Endothelial cell of umbilical vein (primary cell): ENCODE results near the gene CCDC171. TPM values are rescaled to one million over a fixed set of nuclear protein-coding genes. Genes with fewer than 3 reads are reported as not detected.

Experiments used
- BruUV-seq: library from RNA; stranded (reverse); fragments of 400-500 nt; replicated peaks from 2 replicates; lab custom pipeline; 2021; lab: Mats Ljungman, UMichigan
- CTCF ChIA-PET: fragments of 300-600, 350-600 bp; sonication (Branson Sonifier 250); formaldehyde crosslinking; loops from one replicate; lab custom pipeline; 2021; ENCODE audit warnings: antibody characterized with exemption, inconsistent platforms; lab: Charles Lee
- POLR2A ChIA-PET: fragments of 300-600, 350-600 bp; sonication (Branson Sonifier 250); formaldehyde crosslinking; loops from one replicate; lab custom pipeline; 2021; ENCODE audit warnings: antibody characterized with exemption, inconsistent platforms; lab: Charles Lee
- DNase-seq: peaks from one replicate; pipeline ENCODE4 v3.0.0-alpha.2; 2011; ENCODE audit warnings: low read depth, low spot score
- FAIRE-seq: peaks from 2 replicates; lab custom pipeline; 2011; peaks lifted over from hg19 to GRCh38; lab: Jason Lieb, UNC
- H2AFZ ChIP-seq: 2 replicates; pipeline ENCODE4 v1.6.0; 2012; ENCODE audit warnings: low read depth, low read length, control low read depth, inconsistent platforms
- H3K27ac ChIP-seq: 2 replicates; pipeline ENCODE4 v1.5.1; 2011; ENCODE audit warnings: low read depth, mild to moderate bottlenecking, control low read depth, low read length, moderate library complexity; ENCODE audit not compliant: insufficient read depth
- H3K27me3 ChIP-seq, 2 experiments: 2 replicates each; pipeline versions ENCODE4 v1.6.0 to v1.6.1; 2011; ENCODE audit warnings: low read length in 2 of 2, mixed read lengths in 1 of 2; ENCODE audit not compliant: control insufficient read depth in 2 of 2, insufficient read depth in 2 of 2
- H3K36me3 ChIP-seq, 2 experiments: 2 replicates in 1 of 2; 3 replicates in 1 of 2; pipeline ENCODE4 v1.5.1; 2011; ENCODE audit warnings: low read length in 2 of 2, mild to moderate bottlenecking in 1 of 2, moderate library complexity in 1 of 2; ENCODE audit not compliant: control insufficient read depth in 2 of 2, insufficient read depth in 2 of 2; ENCODE audit errors: extremely low read depth in 1 of 2
- H3K4me1 ChIP-seq: 3 replicates; pipeline ENCODE4 v1.5.1; 2011; ENCODE audit warnings: mild to moderate bottlenecking, low read length; ENCODE audit not compliant: control insufficient read depth, insufficient read depth; ENCODE audit errors: extremely low read depth
- H3K4me2 ChIP-seq: 2 replicates; pipeline ENCODE4 v1.6.1; 2011; ENCODE audit warnings: low read length, control low read depth, mixed read lengths; ENCODE audit not compliant: insufficient read depth
- H3K4me3 ChIP-seq, 3 experiments: fragments of 200-600 bp in 1 of 3; sonication (generic), shearing (Covaris generic) in 1 of 3; replicated peaks in 1 of 3; 2 replicates each; pipeline ENCODE4 v1.5.1; 2011 to 2016; ENCODE audit warnings: control low read depth in 3 of 3, low read length in 3 of 3, mild to moderate bottlenecking in 2 of 3, inconsistent platforms in 1 of 3, low read depth in 1 of 3, moderate library complexity in 1 of 3; ENCODE audit not compliant: insufficient read depth in 1 of 3
- H3K79me2 ChIP-seq: 2 replicates; pipeline ENCODE4 v1.6.0; 2012; ENCODE audit warnings: low read length, inconsistent platforms; ENCODE audit not compliant: control insufficient read depth, insufficient read depth
- H3K9ac ChIP-seq: replicated peaks from 2 replicates; pipeline ENCODE3; 2011; ENCODE audit warnings: low read length, control low read depth; ENCODE audit not compliant: insufficient read depth; ENCODE audit errors: extremely low read depth
- H3K9me1 ChIP-seq: replicated peaks from 3 replicates; pipeline ENCODE4 v1.6.0; 2011; ENCODE audit warnings: mild to moderate bottlenecking, low read length; ENCODE audit not compliant: control insufficient read depth, insufficient read depth; ENCODE audit errors: extremely low read depth
- H3K9me3 ChIP-seq: replicated peaks from 2 replicates; pipeline ENCODE4 v1.5.1; 2012; ENCODE audit warnings: low read length, inconsistent platforms; ENCODE audit not compliant: control insufficient read depth, insufficient read depth
- H4K20me1 ChIP-seq: replicated peaks from 2 replicates; pipeline ENCODE3; 2011; ENCODE audit warnings: mild to moderate bottlenecking, low read length; ENCODE audit not compliant: control insufficient read depth, insufficient read depth; ENCODE audit errors: extremely low read depth
- CTCF ChIP-seq, 2 donors: IDR thresholded peaks; 1 replicate in 1 of 2; 2 replicates in 1 of 2; pipeline ENCODE4 v1.5.1; 2011; ENCODE audit warnings: low read length in 2 of 2, mild to moderate bottlenecking in 2 of 2, moderate library complexity in 2 of 2, control low read depth in 1 of 2, inconsistent platforms in 1 of 2, low read depth in 1 of 2; ENCODE audit not compliant: insufficient read depth in 1 of 2; ENCODE audit errors: extremely low read depth in 1 of 2
- EZH2 ChIP-seq: IDR thresholded peaks from 2 replicates; pipeline ENCODE4 v1.6.1; 2012; ENCODE audit warnings: borderline replicate concordance, low read depth, mild to moderate bottlenecking, moderate library complexity, low read length, inconsistent platforms; ENCODE audit not compliant: severe bottlenecking
- FOS ChIP-seq: IDR thresholded peaks from 2 replicates; pipeline ENCODE4 v1.6.1; 2011; ENCODE audit warnings: mild to moderate bottlenecking, low read length, moderate library complexity, borderline replicate concordance; ENCODE audit not compliant: insufficient read depth
- GATA2 ChIP-seq: IDR thresholded peaks from 2 replicates; pipeline ENCODE4 v1.7.0; 2011; ENCODE audit warnings: low read depth, mild to moderate bottlenecking, moderate library complexity, mixed read lengths, low read length; ENCODE audit not compliant: insufficient read length, insufficient read depth
- JUN ChIP-seq: IDR thresholded peaks from 2 replicates; pipeline ENCODE4 v1.6.1; 2011; ENCODE audit warnings: borderline replicate concordance, low read depth; ENCODE audit not compliant: insufficient read length, insufficient read depth
- MAX ChIP-seq: IDR thresholded peaks from 2 replicates; pipeline ENCODE4 v1.6.1; 2011; ENCODE audit not compliant: insufficient read depth, insufficient read length
- MYC ChIP-seq: IDR thresholded peaks from one replicate; pipeline ENCODE4 v1.6.1; 2011; ENCODE audit warnings: mild to moderate bottlenecking, low read depth, low read length
- POLR2A ChIP-seq: IDR thresholded peaks from 2 replicates; pipeline ENCODE4 v1.6.1; 2012; ENCODE audit warnings: low read depth, mild to moderate bottlenecking, control low read depth, low read length
- POLR2AphosphoS5 ChIP-seq: IDR thresholded peaks from 2 replicates; pipeline ENCODE4 v1.6.1; 2012; ENCODE audit warnings: low read depth, mild to moderate bottlenecking, control low read depth, low read length, moderate library complexity; ENCODE audit not compliant: insufficient read depth
- dilution Hi-C: fragments of 300-500 bp; cut with MboI; formaldehyde crosslinking; loops from one replicate; pipeline ENCODE4 v1.15.0; 2019; ENCODE audit warnings: low sequenced_read_pairs; ENCODE audit not compliant: extremely low pct_ligation_motif_present
- intact Hi-C: fragments of 100-400 bp; cut with micrococcal nuclease; formaldehyde crosslinking; loops from one replicate; pipeline ENCODE4 v1.10.0; 2022
- polyA plus RNA-seq, 4 experiments: library from polyadenylated mRNA; depleted of rRNA in 3 of 4; stranded (reverse) in 3 of 4; unstranded in 1 of 4; fragments of >200 nt; gene quantifications; 2 replicates each; pipeline versions ENCODE4 v1.2.1 to v1.2.3, GENCODE V29; 2011 to 2012; ENCODE audit warnings: missing spikeins in 1 of 4
- total RNA-seq: library from RNA; stranded (reverse); gene quantifications from 2 replicates; pipeline ENCODE4 v1.2.3, GENCODE V29; 2021

CCDC171 gene
- total and polyA plus RNA-seq, 2 donors (not counting 3 experiments of a cell fraction or from before 2014, with no cell fraction given): 0.58 to 1.4 TPM

- H3K27ac ChIP-seq: no peak overlapping the region
- H3K4me1 ChIP-seq: no peaks in the 10 kb centered on the region
- no peak overlapping the region for H3K4me2 ChIP-seq
- no peak overlapping the region for H3K9ac ChIP-seq
- ChIA-PET CTCF (interaction anchor here (1.2 to 1.9 kb wide), 2 partner anchors 11 to 30 kb away, joined by 3 to 6 read pairs; no protein-coding TSS in a partner anchor), POLR2A (no interaction called here)
- H3K36me3 ChIP-seq: no peaks in the 10 kb centered on the region
- no TSS peak for BruUV-seq
- intact Hi-C loops: no loop called here
- H3K9me1 ChIP-seq: no peaks in the 10 kb centered on the region
- H4K20me1 ChIP-seq: no peaks in the 10 kb centered on the region
- no peak overlapping the region for H2AFZ ChIP-seq
- H3K9me3 ChIP-seq: no peaks in the 10 kb centered on the region
- TF ChIP-seq POLR2AphosphoS5: no peak
- no peak for TF ChIP-seq JUN
- dilution Hi-C loops: no loop called here
- DNase-seq (no peak), FAIRE-seq (no peak)
- H3K79me2 ChIP-seq: no peaks in the 10 kb centered on the region
- H3K27me3 ChIP-seq: no peaks in the 10 kb centered on the region
- H3K4me3 ChIP-seq: no peak overlapping the region
Measured at GRCh38 chr9:15531380-15531779, 21.5 kb upstream of the CCDC171 start.

- no peak overlapping the region for H3K9ac ChIP-seq
- CTCF ChIA-PET: interaction anchor here (1.1 to 1.2 kb wide), 3 partner anchors 12 to 42 kb away, joined by 3 to 6 read pairs (median 4); no protein-coding TSS in a partner anchor
- DNase-seq (no peak), FAIRE-seq (no peak)
- peaks cover 0 to 3% of the 10 kb centered on the region in 2 experiments for H3K27me3 ChIP-seq
- intact Hi-C loops: no loop called here
- no peak overlapping the region for H3K4me3 ChIP-seq
- H3K36me3 ChIP-seq: no peaks in the 10 kb centered on the region
- H3K9me3 ChIP-seq: no peaks in the 10 kb centered on the region
- dilution Hi-C loops: no loop called here
- no TSS peak for BruUV-seq
- H3K4me1 ChIP-seq: no peaks in the 10 kb centered on the region
- no peaks in the 10 kb centered on the region for H4K20me1 ChIP-seq
- H3K79me2 ChIP-seq: no peaks in the 10 kb centered on the region
- TF ChIP-seq FOS: no peak
- TF ChIP-seq CTCF (IDR thresholded peaks at IDR 0.05; ENCODE audit: extremely low read depth in 1 of 2, insufficient read depth in 1 of 2, low read depth in 1 of 2, low read length in 2 of 2): no peak
- no peak for TF ChIP-seq POLR2A
- TF ChIP-seq GATA2: no peak
- TF ChIP-seq EZH2: no peak
- TF ChIP-seq MYC: no peak
- TF ChIP-seq POLR2AphosphoS5: no peak
- TF ChIP-seq MAX: no peak
- H2AFZ ChIP-seq: no peak overlapping the region
- POLR2A ChIA-PET: no interaction called here
- H3K4me2 ChIP-seq: no peak overlapping the region
- H3K27ac ChIP-seq: no peak overlapping the region
- no peaks in the 10 kb centered on the region for H3K9me1 ChIP-seq
Measured at GRCh38 chr9:15541872-15542271, 11.0 kb upstream of the CCDC171 start.
